HUDEP-2 (cell line): Measurements from ENCODE around the gene NDNF.

Experiments
- DNase-seq, 76 experiments: peaks; one replicate each; lab custom pipeline; 2025; ENCODE audit not compliant: unreplicated experiment in 76 of 76; lab: John Stamatoyannopoulos, UW

NDNF gene

DNA sequence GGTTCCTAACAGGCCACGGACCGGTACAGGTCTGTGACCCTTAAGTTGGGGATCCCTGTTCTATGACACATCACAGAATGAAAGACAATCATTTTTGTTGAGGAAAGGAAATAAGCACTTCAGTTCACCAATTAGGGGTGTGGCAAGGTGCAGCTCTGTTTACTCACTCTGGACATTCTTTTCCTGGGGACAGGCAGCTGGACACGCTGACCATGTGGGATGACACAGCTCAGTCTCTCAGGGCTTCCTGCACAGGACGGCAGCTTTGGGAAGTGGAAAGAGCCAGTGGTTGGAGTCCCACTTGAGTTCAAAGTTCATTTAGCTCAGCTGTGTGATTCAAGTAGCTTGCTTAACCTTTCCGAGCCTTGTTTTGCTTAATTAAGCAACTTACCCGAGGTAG, 55.7 kb downstream of the NDNF start:
- no peak for DNase-seq

- no peak for DNase-seq
Measured at GRCh38 chr4:121015421-121015820, 56.9 kb downstream of the NDNF start.

- DNase-seq = no peak
Measured at GRCh38 chr4:121014544-121014943, 57.8 kb downstream of the NDNF start.

DNA sequence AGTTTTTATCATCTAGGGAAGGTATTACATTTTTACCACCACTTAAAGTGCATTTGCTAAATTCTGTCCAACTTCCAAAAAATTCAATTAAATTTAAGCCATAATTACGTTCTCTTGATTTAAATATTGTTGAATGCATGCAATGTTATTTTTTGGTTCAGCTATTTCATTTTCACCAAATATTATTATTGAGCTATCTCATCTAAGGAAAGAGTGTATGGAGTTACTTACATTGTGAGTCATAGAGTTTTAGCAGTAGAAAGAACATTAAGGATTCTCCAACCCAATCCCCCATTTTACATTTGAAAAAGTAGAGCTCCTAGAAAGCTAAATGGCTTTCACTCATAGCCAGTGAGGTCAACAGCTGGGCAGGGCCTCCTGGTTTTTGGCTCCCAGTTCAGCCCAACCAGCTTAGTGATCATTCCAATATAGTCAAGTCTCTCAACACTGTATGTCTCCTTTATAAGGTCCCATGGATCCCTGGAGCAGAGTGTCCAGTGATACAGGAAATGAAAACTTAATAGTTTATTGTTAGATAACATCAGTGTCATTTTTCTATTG, 60.5 kb downstream of the NDNF start:
- DNase-seq = no peak

- DNase-seq = no peak
Measured at GRCh38 chr4:121011138-121011537, 61.2 kb downstream of the NDNF start.

GRCh38 chr4:121009578-121010478, 62.5 kb downstream of the NDNF start:
- DNase-seq = no peak

- DNase-seq = no peak
Measured at GRCh38 chr4:121007660-121008059, 64.7 kb downstream of the NDNF start.

DNA sequence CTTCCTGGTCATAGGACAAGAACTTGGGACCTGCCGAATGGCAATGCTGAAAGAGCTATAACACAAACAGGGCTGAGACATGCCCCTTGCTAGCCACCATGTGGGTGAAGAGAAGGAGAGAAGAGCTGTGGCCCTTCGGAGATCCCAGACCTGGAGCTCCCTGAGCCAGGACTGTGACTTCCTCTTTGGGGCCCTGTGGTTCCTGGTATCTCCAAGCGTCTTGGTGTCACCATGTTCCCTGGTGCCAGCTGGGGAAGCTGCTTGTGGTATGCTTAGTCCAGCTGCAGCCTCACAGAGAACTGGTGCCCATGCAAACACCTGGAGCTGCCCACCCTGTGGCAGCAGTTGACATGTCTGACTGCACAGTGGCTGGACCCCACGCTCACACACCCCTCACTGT, 68.5 kb downstream of the NDNF start:
- DNase-seq = no peak

GRCh38 chr4:120995266-120996010, 76.9 kb downstream of the NDNF start:
- DNase-seq = no peak

GRCh38 chr4:120994521-120994920, 77.8 kb downstream of the NDNF start:
- DNase-seq = no peak

- DNase-seq = no peak
Measured at GRCh38 chr4:120991885-120992284, 80.5 kb downstream of the NDNF start.

DNA sequence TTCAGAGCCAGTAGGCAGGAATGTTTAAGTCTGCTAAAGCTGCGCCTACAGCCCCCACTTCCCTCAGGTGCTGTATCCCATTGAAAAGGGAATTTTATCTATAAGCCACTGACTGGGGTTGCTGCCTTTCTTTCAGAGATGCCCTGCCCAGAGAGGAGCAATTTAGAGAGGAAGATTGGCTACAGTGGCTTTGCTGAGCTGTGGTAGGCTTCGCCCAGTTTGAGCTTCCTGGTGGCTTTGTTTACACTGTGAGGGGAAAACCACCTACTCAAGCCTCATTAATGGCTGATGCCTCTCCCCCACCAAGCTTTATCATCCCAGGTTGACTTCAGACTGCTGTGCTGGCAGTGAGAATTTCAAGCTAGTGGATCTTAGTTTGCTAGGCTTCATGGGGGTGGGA, 82.1 kb downstream of the NDNF start:
- DNase-seq = no peak
